ENCODE results near the gene KPNB1. TPM values are rescaled to one million over a fixed set of nuclear protein-coding genes. Genes with fewer than 3 reads are reported as not detected.
A peak's percentile ranks its signal among the peaks of the same experiment; 100 is the strongest.

Gene KPNB1
- polyA plus RNA-seq, 1 experiment = 212 TPM

GRCh38 chr17:47620503-47621245, 29.0 kb upstream of the KPNB1 start:
- TF ChIP-seq CTCF (IDR thresholded peaks at IDR 0.05; ENCODE audit: low read depth, low read length) = no peak
- Histone ChIP-seq H3K9me3 (ENCODE audit: control insufficient read depth, insufficient read depth, low read length) (no peaks in the 10 kb centered on the region), H3K27ac (ENCODE audit: low read depth, low read length) (peak overlapping the region; percentile 43), H3K4me3 (ENCODE audit: low read depth, low read length) (no peak overlapping the region), H3K27me3 (ENCODE audit: control insufficient read depth, insufficient read depth, low read length) (no peaks in the 10 kb centered on the region)
- CTCF ChIA-PET = interaction anchor here (0.6 kb wide), 1 partner anchor 123 kb away, joined by 5 read pairs; no protein-coding TSS in a partner anchor
- POLR2A ChIA-PET = interaction anchor here (0.7 to 2.1 kb wide), 2 partner anchors 29 to 45 kb away, joined by 4 to 9 read pairs; partner anchors contain the start of gene KPNB1
- DNase-seq (ENCODE audit: low read depth, low spot score) = no peak

GRCh38 chr17:47621293-47622179, 28.2 kb upstream of the KPNB1 start:
- peak overlapping the region; percentile 85 for H3K27ac ChIP-seq (ENCODE audit: low read depth, low read length)
- CTCF ChIA-PET = interaction anchor here (1.0 kb wide), 1 partner anchor 28 kb away, joined by 3 read pairs; no protein-coding TSS in a partner anchor
- no peak overlapping the region; the same call in 1 of the 2 replicates for H3K4me3 ChIP-seq (ENCODE audit: low read depth, low read length)
- no peak for TF ChIP-seq CTCF (IDR thresholded peaks at IDR 0.05; ENCODE audit: low read depth, low read length)
- POLR2A ChIA-PET = interaction anchor here (2.1 kb wide), 1 partner anchor 28 kb away, joined by 9 read pairs; the partner anchor contains the start of gene KPNB1
- H3K27me3 ChIP-seq (ENCODE audit: control insufficient read depth, insufficient read depth, low read length) = no peaks in the 10 kb centered on the region
- H3K9me3 ChIP-seq (ENCODE audit: control insufficient read depth, insufficient read depth, low read length) = no peaks in the 10 kb centered on the region
- peak; percentile 69 for DNase-seq (ENCODE audit: low read depth, low spot score)

GRCh38 chr17:47622180-47622549, 27.6 kb upstream of the KPNB1 start:
- Histone ChIP-seq H3K4me3 (ENCODE audit: low read depth, low read length) (no peak overlapping the region), H3K27me3 (ENCODE audit: control insufficient read depth, insufficient read depth, low read length) (no peaks in the 10 kb centered on the region), H3K27ac (ENCODE audit: low read depth, low read length) (peak overlapping the region; percentile 21), H3K9me3 (ENCODE audit: control insufficient read depth, insufficient read depth, low read length) (no peaks in the 10 kb centered on the region)
- ChIA-PET CTCF (interaction anchor here (1.0 kb wide), 1 partner anchor 27 kb away, joined by 3 read pairs; no protein-coding TSS in a partner anchor), POLR2A (interaction anchor here (2.1 kb wide), 1 partner anchor 27 kb away, joined by 9 read pairs; the partner anchor contains the start of gene KPNB1)
- no peak for TF ChIP-seq CTCF (IDR thresholded peaks at IDR 0.05; ENCODE audit: low read depth, low read length)
- no peak for DNase-seq (ENCODE audit: low read depth, low spot score)

- H3K9me3 ChIP-seq (ENCODE audit: control insufficient read depth, insufficient read depth, low read length) = no peaks in the 10 kb centered on the region
- CTCF ChIA-PET = interaction anchor here (1.7 kb wide), 1 partner anchor 9 kb away, joined by 13 read pairs; no protein-coding TSS in a partner anchor
- H3K4me3 ChIP-seq (ENCODE audit: low read depth, low read length) = no peak overlapping the region
- no peaks in the 10 kb centered on the region for H3K27me3 ChIP-seq (ENCODE audit: control insufficient read depth, insufficient read depth, low read length)
- POLR2A ChIA-PET = no interaction called here
- H3K27ac ChIP-seq (ENCODE audit: low read depth, low read length) = no peak overlapping the region
- DNase-seq (ENCODE audit: low read depth, low spot score) = no peak
- no peak for TF ChIP-seq CTCF (IDR thresholded peaks at IDR 0.05; ENCODE audit: low read depth, low read length)
Measured at GRCh38 chr17:47624727-47625068, 25.0 kb upstream of the KPNB1 start.
